ENCODE data around the gene LMCD1.

The LMCD1 gene

DNA sequence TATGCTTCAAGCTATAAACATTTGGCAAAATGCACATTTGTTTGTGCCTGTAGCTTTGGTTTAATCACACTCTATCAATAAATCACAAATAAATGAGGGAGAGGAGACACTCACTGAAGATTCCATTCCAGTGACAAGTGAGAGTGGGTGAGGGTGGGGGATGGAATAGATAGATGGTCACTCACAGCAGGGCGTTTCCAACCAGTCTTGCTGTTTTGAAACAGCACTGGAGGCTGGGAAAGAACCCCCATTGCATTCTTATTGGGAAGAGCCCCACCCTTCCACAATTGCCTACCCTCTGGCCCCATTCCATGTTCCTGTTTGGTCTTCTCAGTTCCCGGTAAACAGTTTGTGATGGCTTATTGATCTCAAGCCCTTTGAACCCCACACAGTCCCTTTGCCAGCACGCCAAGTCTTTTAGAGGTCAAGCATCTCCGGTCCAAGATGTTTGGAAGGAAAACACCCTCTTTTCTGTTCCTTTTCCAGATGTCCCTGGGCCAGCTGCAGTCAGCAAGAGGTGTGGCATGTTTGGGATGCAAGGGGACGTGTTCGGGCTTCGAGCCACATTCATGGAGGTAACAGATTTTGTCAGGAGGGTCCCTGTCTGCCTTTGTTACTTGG is 30.7 kb downstream of the LMCD1 start:
- DNase-seq: no peak
- H3K27ac ChIP-seq: no peak overlapping the region
- no peak overlapping the region for H3K4me3 ChIP-seq (ENCODE audit: low read depth, low read length)

DNA sequence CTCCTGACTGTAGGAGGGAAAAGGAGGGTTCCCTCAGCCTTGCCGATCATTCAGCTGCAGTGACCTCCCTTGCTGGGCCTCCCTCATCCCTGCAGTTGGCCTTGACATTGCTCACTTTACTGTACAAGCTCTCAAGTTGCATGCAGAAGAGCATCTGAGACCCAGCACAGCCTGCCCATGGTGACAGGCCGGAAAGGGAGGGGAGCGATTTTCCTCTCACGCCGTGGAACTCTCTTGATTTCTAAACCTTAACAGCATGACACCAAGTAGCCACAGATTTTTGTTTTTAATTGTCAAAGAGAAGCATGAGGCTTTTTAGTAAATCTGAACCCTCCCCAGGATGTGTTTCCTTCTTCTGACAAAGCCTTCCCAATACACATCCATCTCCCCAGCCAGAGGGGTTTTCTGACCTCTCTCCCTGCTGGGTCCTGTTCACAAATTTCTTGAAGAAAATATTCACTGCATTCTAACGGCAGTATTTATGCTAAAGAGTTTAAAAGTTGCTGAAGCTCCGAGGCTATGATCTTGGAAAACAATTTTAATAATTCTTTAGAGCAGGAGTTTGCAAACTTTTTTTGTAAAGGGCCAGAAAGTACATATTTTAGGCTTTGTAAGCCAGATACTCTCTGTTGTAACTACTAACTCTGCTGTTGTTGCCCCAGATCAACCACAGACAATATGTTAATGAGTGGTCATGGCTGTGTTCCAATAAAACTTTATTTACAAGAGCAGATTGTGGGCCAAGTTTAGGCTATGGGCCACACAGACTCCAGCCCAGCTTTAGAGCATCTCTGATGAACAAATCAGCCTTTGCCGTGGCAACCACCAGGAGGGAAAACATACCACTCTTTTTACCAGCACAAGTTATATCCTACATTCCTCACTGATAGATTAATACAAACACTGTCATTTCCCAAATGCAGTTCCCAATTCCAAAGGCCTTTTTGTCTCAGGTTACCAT is 34.8 kb downstream of the LMCD1 start:
- TF ChIP-seq, protein P1, sequence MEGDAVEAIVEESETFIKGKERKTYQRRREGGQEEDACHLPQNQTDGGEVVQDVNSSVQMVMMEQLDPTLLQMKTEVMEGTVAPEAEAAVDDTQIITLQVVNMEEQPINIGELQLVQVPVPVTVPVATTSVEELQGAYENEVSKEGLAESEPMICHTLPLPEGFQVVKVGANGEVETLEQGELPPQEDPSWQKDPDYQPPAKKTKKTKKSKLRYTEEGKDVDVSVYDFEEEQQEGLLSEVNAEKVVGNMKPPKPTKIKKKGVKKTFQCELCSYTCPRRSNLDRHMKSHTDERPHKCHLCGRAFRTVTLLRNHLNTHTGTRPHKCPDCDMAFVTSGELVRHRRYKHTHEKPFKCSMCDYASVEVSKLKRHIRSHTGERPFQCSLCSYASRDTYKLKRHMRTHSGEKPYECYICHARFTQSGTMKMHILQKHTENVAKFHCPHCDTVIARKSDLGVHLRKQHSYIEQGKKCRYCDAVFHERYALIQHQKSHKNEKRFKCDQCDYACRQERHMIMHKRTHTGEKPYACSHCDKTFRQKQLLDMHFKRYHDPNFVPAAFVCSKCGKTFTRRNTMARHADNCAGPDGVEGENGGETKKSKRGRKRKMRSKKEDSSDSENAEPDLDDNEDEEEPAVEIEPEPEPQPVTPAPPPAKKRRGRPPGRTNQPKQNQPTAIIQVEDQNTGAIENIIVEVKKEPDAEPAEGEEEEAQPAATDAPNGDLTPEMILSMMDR (IDR thresholded peaks at IDR 0.05; ENCODE audit: low read depth, low read length): no peak
- no peak overlapping the region for H3K4me3 ChIP-seq (ENCODE audit: low read depth, low read length)
- no peaks in the 10 kb centered on the region for H3K27me3 ChIP-seq (ENCODE audit: insufficient read depth, low read depth, severe bottlenecking)
- H3K9me3 ChIP-seq (ENCODE audit: severe bottlenecking): no peaks in the 10 kb centered on the region
- H3K27ac ChIP-seq: no peak overlapping the region
- peaks cover 9% of the 10 kb centered on the region for H3K36me3 ChIP-seq
- DNase-seq: no peak

More for the DNA sequence above, 30.7 kb downstream of the LMCD1 start:
- Histone ChIP-seq H3K9me3 (ENCODE audit: severe bottlenecking) (no peaks in the 10 kb centered on the region), H3K36me3 (peaks cover 5% of the 10 kb centered on the region), H3K27me3 (ENCODE audit: insufficient read depth, low read depth, severe bottlenecking) (no peaks in the 10 kb centered on the region)
- TF ChIP-seq, protein P1 (IDR thresholded peaks at IDR 0.05; ENCODE audit: low read depth, low read length): no peak

DNA sequence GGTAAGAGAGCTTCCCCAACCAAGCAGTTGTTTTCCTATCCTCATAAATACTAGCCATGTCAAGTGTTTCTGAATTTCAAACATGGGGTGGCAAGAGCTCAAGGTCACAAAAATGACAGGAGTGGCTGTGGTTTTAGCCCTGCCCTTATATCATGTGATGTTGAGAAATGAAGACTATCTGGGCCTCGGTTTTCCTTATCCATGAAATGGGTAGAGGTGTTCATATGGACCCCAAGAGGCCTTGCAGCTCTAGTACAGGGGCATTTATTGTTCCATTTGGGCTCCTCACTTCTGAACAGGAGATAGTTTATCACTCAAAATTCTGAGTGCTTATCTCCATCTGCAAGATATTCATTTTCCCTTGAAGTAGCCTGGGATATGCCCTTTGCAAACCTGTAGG is 35.8 kb downstream of the LMCD1 start:
- Histone ChIP-seq H3K27ac (no peak overlapping the region), H3K27me3 (ENCODE audit: insufficient read depth, low read depth, severe bottlenecking) (no peaks in the 10 kb centered on the region), H3K36me3 (peaks cover 15% of the 10 kb centered on the region), H3K9me3 (ENCODE audit: severe bottlenecking) (no peaks in the 10 kb centered on the region), H3K4me3 (ENCODE audit: low read depth, low read length) (no peak overlapping the region)
- DNase-seq: no peak
- TF ChIP-seq, protein P1 (IDR thresholded peaks at IDR 0.05; ENCODE audit: low read depth, low read length): no peak

DNA sequence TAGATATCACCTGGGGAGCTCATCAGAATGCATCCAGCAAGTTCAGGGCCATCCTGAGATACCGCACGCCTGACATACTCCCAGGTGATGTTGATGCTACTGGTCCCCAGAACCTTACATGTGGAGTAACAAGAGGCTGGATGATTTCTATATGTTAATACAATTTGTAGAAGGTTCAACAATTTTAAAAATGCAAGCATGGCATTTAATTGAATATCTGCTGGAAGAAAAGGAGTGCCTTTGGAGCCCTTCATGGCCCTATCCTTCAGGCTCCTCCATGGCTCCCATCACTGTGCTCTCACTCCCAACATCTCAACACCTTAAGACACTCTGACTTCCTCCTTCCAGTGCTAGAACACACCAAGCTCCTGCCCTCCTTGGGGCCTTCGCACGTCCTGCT is 36.6 kb downstream of the LMCD1 start:
- no peak for DNase-seq
- no peak overlapping the region for H3K4me3 ChIP-seq (ENCODE audit: low read depth, low read length)
- TF ChIP-seq, protein P1 (IDR thresholded peaks at IDR 0.05; ENCODE audit: low read depth, low read length): no peak
- no peaks in the 10 kb centered on the region for H3K9me3 ChIP-seq (ENCODE audit: severe bottlenecking)
- H3K36me3 ChIP-seq: peaks cover 17% of the 10 kb centered on the region
- no peaks in the 10 kb centered on the region for H3K27me3 ChIP-seq (ENCODE audit: insufficient read depth, low read depth, severe bottlenecking)
- no peak overlapping the region for H3K27ac ChIP-seq

DNA sequence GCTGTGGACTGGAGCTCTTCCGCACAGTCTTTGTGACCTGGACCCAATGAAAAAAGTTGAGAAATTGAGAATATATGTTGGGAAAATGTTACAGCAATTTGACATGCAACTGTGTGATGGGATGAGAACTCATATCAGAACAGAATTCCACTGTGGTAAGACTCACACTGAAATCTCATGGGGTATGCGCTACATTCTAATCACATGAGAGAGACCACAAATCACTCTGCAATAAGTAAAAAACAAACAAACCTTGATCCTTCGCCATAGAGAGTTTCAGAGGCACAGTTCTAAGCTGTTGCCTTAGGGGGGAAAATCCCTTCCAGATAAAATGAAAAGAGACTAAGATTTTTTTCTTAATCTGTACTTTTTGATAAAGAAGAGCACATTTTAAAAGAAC is 37.3 kb downstream of the LMCD1 start:
- TF ChIP-seq, protein P1 (IDR thresholded peaks at IDR 0.05; ENCODE audit: low read depth, low read length): no peak
- DNase-seq: no peak
- Histone ChIP-seq H3K27ac (no peak overlapping the region), H3K27me3 (ENCODE audit: insufficient read depth, low read depth, severe bottlenecking) (no peaks in the 10 kb centered on the region), H3K9me3 (ENCODE audit: severe bottlenecking) (no peaks in the 10 kb centered on the region), H3K36me3 (peaks cover 12% of the 10 kb centered on the region), H3K4me3 (ENCODE audit: low read depth, low read length) (no peak overlapping the region)
